Thyroid gland (tissue), 4 donors: ENCODE results near the gene UBA52. TPM values are rescaled to one million over a fixed set of nuclear protein-coding genes. Genes with fewer than 3 reads are reported as not detected.

Experiments used
- DNase-seq, 2 donors: peaks; one replicate each; pipeline ENCODE4 v3.0.0-alpha.2; 2019
- H3K27ac ChIP-seq, 3 donors: fragments of 200-600 bp; sonication (generic); 1 replicate in 2 of 3; 2 replicates in 1 of 3; pipeline ENCODE4 v1.5.1; 2016 to 2019; ENCODE audit warnings: mild to moderate bottlenecking in 1 of 3, moderate library complexity in 1 of 3
- H3K27me3 ChIP-seq: fragments of 200-600 bp; sonication (generic); one replicate; pipeline ENCODE4 v1.5.1; 2019
- H3K36me3 ChIP-seq, 2 donors: fragments of 200-600 bp; sonication (generic); one replicate each; pipeline ENCODE4 v1.5.1; 2016 to 2019
- H3K4me1 ChIP-seq, 2 donors: fragments of 200-600 bp; sonication (generic); one replicate each; pipeline ENCODE4 v1.5.1; 2017 to 2019
- H3K4me3 ChIP-seq, 3 donors: fragments of 200-600 bp; sonication (generic); replicated peaks in 1 of 3; 1 replicate in 2 of 3; 2 replicates in 1 of 3; pipeline ENCODE4 v1.5.1; 2016; ENCODE audit warnings: mild to moderate bottlenecking in 1 of 3
- H3K9me3 ChIP-seq: fragments of 200-600 bp; sonication (generic); one replicate; pipeline ENCODE4 v1.5.1; 2017
- CTCF ChIP-seq, 6 experiments: fragments of 200-600 bp in 3 of 6; fragments of 450-650 bp in 3 of 6; sonication (generic) in 3 of 6; IDR thresholded peaks; one replicate each; pipeline ENCODE4 v1.5.1; 2016 to 2019; ENCODE audit warnings: antibody characterized with exemption in 6 of 6, mild to moderate bottlenecking in 2 of 6, inconsistent platforms in 1 of 6, moderate library complexity in 1 of 6
- POLR2A ChIP-seq, 2 donors: fragments of 450-650 bp; IDR thresholded peaks; one replicate each; pipeline ENCODE4 v1.6.1; 2017; ENCODE audit warnings: antibody characterized with exemption in 2 of 2, mild to moderate bottlenecking in 2 of 2, moderate library complexity in 1 of 2
- WGBS, 2 donors: methylation state at CpG; one replicate each; pipeline ENCODE4 v1.1.5; 2017; 5-methylcytosine and 5-hydroxymethylcytosine counted together
- intact Hi-C: fragments of 100-400 bp; cut with DNase I; formaldehyde crosslinking; loops from one replicate; pipeline ENCODE4 v1.15.1; 2023
- total RNA-seq, 4 donors: library from RNA; depleted of rRNA; stranded (reverse); fragments of >200 nt; gene quantifications; one replicate each; pipeline ENCODE4 v1.2.3, GENCODE V29; 2016

The UBA52 gene
- total RNA-seq, 4 donors from 2014 or later, result 395 to 726 (median 521) TPM

GRCh38 chr19:18566953-18567352 is 4.7 kb upstream of the UBA52 start:
- H3K9me3 ChIP-seq, result no peaks in the 10 kb centered on the region
- no peak overlapping the region for H3K27ac ChIP-seq
- peaks cover 0 to 4% of the 10 kb centered on the region in 2 donors for H3K4me1 ChIP-seq
- no peak overlapping the region for H3K4me3 ChIP-seq
- H3K36me3 ChIP-seq, result peaks cover 45 to 53% of the 10 kb centered on the region in 2 donors
- no peaks in the 10 kb centered on the region for H3K27me3 ChIP-seq
- intact Hi-C loops, result no loop called here
- 100% methylated on average over 2 of the region's 8 CpGs for WGBS, 2 donors
- no peak for DNase-seq
- TF ChIP-seq CTCF (IDR thresholded peaks at IDR 0.05) (no peak), POLR2A (IDR thresholded peaks at IDR 0.05) (no peak)

- H3K27ac ChIP-seq, result no peak overlapping the region
- no peaks in the 10 kb centered on the region for H3K27me3 ChIP-seq
- DNase-seq, result no peak
- TF ChIP-seq POLR2A (IDR thresholded peaks at IDR 0.05), result no peak
- TF ChIP-seq CTCF (IDR thresholded peaks at IDR 0.05), result no peak
- H3K4me3 ChIP-seq, result no peak overlapping the region
- 94 to 95% methylated on average over 15 of the region's 15 CpGs for WGBS, 2 donors
- peaks cover 46 to 53% of the 10 kb centered on the region in 2 donors for H3K36me3 ChIP-seq
- no peaks in the 10 kb centered on the region for H3K9me3 ChIP-seq
- H3K4me1 ChIP-seq, result peaks cover 11 to 16% of the 10 kb centered on the region in 2 donors
- intact Hi-C loops, result no loop called here
These were observed 3.3 kb upstream of the UBA52 start for GRCh38 chr19:18568367-18568766.

- peaks cover 19 to 27% of the 10 kb centered on the region in 2 donors for H3K36me3 ChIP-seq
- H3K27me3 ChIP-seq, result no peaks in the 10 kb centered on the region
- H3K4me1 ChIP-seq, result peaks cover 11 to 16% of the 10 kb centered on the region in 2 donors
- no peak overlapping the region for H3K4me3 ChIP-seq
- WGBS, 2 donors, result 92 to 96% methylated on average over 13 to 16 of the region's 18 CpGs
- TF ChIP-seq POLR2A (IDR thresholded peaks at IDR 0.05), result no peak
- no peak for TF ChIP-seq CTCF (IDR thresholded peaks at IDR 0.05)
- no peaks in the 10 kb centered on the region for H3K9me3 ChIP-seq
- H3K27ac ChIP-seq, result no peak overlapping the region
- intact Hi-C loops, result no loop called here
- DNase-seq, result no peak
These were observed 3.1 kb downstream of the UBA52 start for GRCh38 chr19:18574691-18575291.

GRCh38 chr19:18576383-18576782 is 4.7 kb downstream of the UBA52 start:
- intact Hi-C loops, result no loop called here
- Histone ChIP-seq H3K4me1 (peaks cover 11 to 12% of the 10 kb centered on the region in 2 donors), H3K9me3 (no peaks in the 10 kb centered on the region), H3K4me3 (no peak overlapping the region), H3K27ac (no peak overlapping the region), H3K36me3 (peaks cover 19 to 27% of the 10 kb centered on the region in 2 donors), H3K27me3 (no peaks in the 10 kb centered on the region)
- WGBS, 2 donors, result 93 to 99% methylated on average over 8 of the region's 8 CpGs
- no peak for TF ChIP-seq POLR2A (IDR thresholded peaks at IDR 0.05)
- DNase-seq, result no peak

GRCh38 chr19:18577365-18577914 is 5.8 kb downstream of the UBA52 start:
- Histone ChIP-seq H3K4me3 (no peak overlapping the region), H3K4me1 (peaks cover 7 to 9% of the 10 kb centered on the region in 2 donors), H3K27me3 (no peaks in the 10 kb centered on the region), H3K27ac (no peak overlapping the region), H3K36me3 (peaks cover 19 to 27% of the 10 kb centered on the region in 2 donors), H3K9me3 (no peaks in the 10 kb centered on the region)
- TF ChIP-seq CTCF (IDR thresholded peaks at IDR 0.05) (no peak), POLR2A (IDR thresholded peaks at IDR 0.05) (no peak)
- 91 to 92% methylated on average over 21 of the region's 21 CpGs for WGBS, 2 donors
- intact Hi-C loops, result no loop called here
- no peak for DNase-seq
